GM12878 (cell line): ENCODE measurements around the gene PHACTR1. TPM values are rescaled to one million over a fixed set of nuclear protein-coding genes. Genes with fewer than 3 reads are reported as not detected.

Source experiments
- ATAC-seq: fragments of 200-7000 bp; cut with Tn5 transposase; 3 replicates; pipeline ENCODE4 v1.9.1; 2020; ENCODE audit warnings: mild to moderate bottlenecking, moderate library complexity
- BruUV-seq: library from RNA; stranded (reverse); fragments of 400-500 nt; replicated peaks from 2 replicates; lab custom pipeline; 2021; lab: Mats Ljungman, UMichigan
- CTCF ChIA-PET: fragments of 300-600 bp; sonication (Branson Sonifier 250); formaldehyde crosslinking; extraction: SDS; loops from one replicate; lab custom pipeline; 2021; ENCODE audit warnings: inconsistent platforms; lab: Yijun Ruan, JAX
- POLR2A ChIA-PET: fragments of 350-600 bp; formaldehyde crosslinking; extraction: SDS; loops from one replicate; lab custom pipeline; 2021; ENCODE audit warnings: inconsistent platforms; lab: Charles Lee
- RAD21 ChIA-PET: fragments of 300-600 bp; sonication (Branson Sonifier 250); formaldehyde crosslinking; loops from one replicate; lab custom pipeline; 2023; ENCODE audit warnings: antibody characterized with exemption; ENCODE audit not compliant: unreplicated experiment; lab: Charles Lee
- SMC1A ChIA-PET: fragments of 300-600 bp; sonication (Branson Sonifier 250); formaldehyde crosslinking; loops from one replicate; lab custom pipeline; 2023; ENCODE audit not compliant: unreplicated experiment, uncharacterized antibody; lab: Charles Lee
- DNase-seq: peaks from one replicate; pipeline ENCODE4 v3.0.0-alpha.2; 2011; ENCODE audit warnings: low read depth, low spot score
- FAIRE-seq: peaks from 3 replicates; lab custom pipeline; 2011; peaks lifted over from hg19 to GRCh38; lab: Jason Lieb, UNC
- H2AFZ ChIP-seq: 2 replicates; pipeline ENCODE4 v1.6.0; 2011; ENCODE audit warnings: low read depth, low read length, control low read depth; ENCODE audit not compliant: control insufficient read depth
- H3K27ac ChIP-seq: 2 replicates; pipeline ENCODE4 v1.5.1; 2011; ENCODE audit warnings: control low read depth; ENCODE audit not compliant: control insufficient read depth, insufficient read depth
- H3K27me3 ChIP-seq, 2 experiments: replicated peaks in 1 of 2; 2 replicates each; pipeline versions ENCODE4 v1.6.0 to v1.6.1; 2011; ENCODE audit warnings: low read length in 1 of 2; ENCODE audit not compliant: control insufficient read depth in 2 of 2, insufficient read depth in 2 of 2
- H3K36me3 ChIP-seq, 2 experiments: 2 replicates each; pipeline ENCODE4 v1.5.1; 2011; ENCODE audit warnings: low read length in 1 of 2; ENCODE audit not compliant: control insufficient read depth in 2 of 2, insufficient read depth in 2 of 2
- H3K4me1 ChIP-seq: 2 replicates; pipeline ENCODE4 v1.6.1; 2011; ENCODE audit warnings: mild to moderate bottlenecking, low read length, moderate library complexity, mixed read lengths; ENCODE audit not compliant: control insufficient read depth, insufficient read depth
- H3K4me2 ChIP-seq: 2 replicates; pipeline ENCODE4 v1.6.0; 2011; ENCODE audit warnings: control low read depth; ENCODE audit not compliant: control insufficient read depth, insufficient read depth
- H3K4me3 ChIP-seq: fragments of 200-600 bp; sonication (generic); 2 replicates; pipeline ENCODE4 v1.5.1; 2016
- H3K79me2 ChIP-seq: 2 replicates; pipeline ENCODE4 v1.6.0; 2011; ENCODE audit warnings: low read length; ENCODE audit not compliant: control insufficient read depth, insufficient read depth
- H3K9ac ChIP-seq: 2 replicates; pipeline ENCODE4 v1.8.0; 2011; ENCODE audit warnings: low read length, control low read depth, mixed read lengths; ENCODE audit not compliant: control insufficient read depth, insufficient read depth
- H3K9me3 ChIP-seq: replicated peaks from 3 replicates; pipeline ENCODE4 v1.5.1; 2011; ENCODE audit warnings: mild to moderate bottlenecking, low read length; ENCODE audit not compliant: control insufficient read depth, insufficient read depth
- H4K20me1 ChIP-seq: 2 replicates; pipeline ENCODE4 v1.6.0; 2011; ENCODE audit not compliant: control insufficient read depth, insufficient read depth
- ATF2 ChIP-seq: IDR thresholded peaks from 2 replicates; pipeline ENCODE4 v1.6.1; 2012; ENCODE audit warnings: low read length, inconsistent platforms
- BACH1 ChIP-seq: fragments of 450-650 bp; IDR thresholded peaks from 2 replicates; pipeline ENCODE4 v1.6.1; 2017; ENCODE audit warnings: mild to moderate bottlenecking, borderline replicate concordance
- BCL11A ChIP-seq: IDR thresholded peaks from 2 replicates; pipeline ENCODE4 v1.6.1; 2011; ENCODE audit warnings: low read depth, low read length
- CBX3 ChIP-seq: fragments of 200-600 bp; sonication (generic); IDR thresholded peaks from 2 replicates; pipeline ENCODE4 v1.6.1; 2016; ENCODE audit warnings: low read depth, borderline replicate concordance
- EP300 ChIP-seq, 2 experiments: fragments of 150-350 bp in 1 of 2; IDR thresholded peaks; 2 replicates each; pipeline ENCODE4 v1.6.1; 2011 to 2012; ENCODE audit warnings: low read depth in 2 of 2, low read length in 2 of 2, borderline replicate concordance in 1 of 2, improper control_type of control experiment in 1 of 2, inconsistent platforms in 1 of 2; ENCODE audit not compliant: control insufficient read depth in 1 of 2
- FOXM1 ChIP-seq: IDR thresholded peaks from 2 replicates; pipeline ENCODE4 v1.6.1; 2012; ENCODE audit warnings: low read depth, mild to moderate bottlenecking, inconsistent platforms, low read length, moderate library complexity
- IKZF1 ChIP-seq: fragments of 450-650 bp; conservative IDR thresholded peaks from 2 replicates; pipeline ENCODE4 v1.6.1; 2017; ENCODE audit warnings: antibody characterized with exemption, mild to moderate bottlenecking
- NR2C2 ChIP-seq: IDR thresholded peaks from 2 replicates; pipeline ENCODE4 v1.6.1; 2011; ENCODE audit warnings: borderline replicate concordance, low read depth; ENCODE audit not compliant: control insufficient read depth, insufficient read length
- PML ChIP-seq: IDR thresholded peaks from 2 replicates; pipeline ENCODE4 v1.6.1; 2012; ENCODE audit warnings: low read length, inconsistent platforms
- RCOR1 ChIP-seq: conservative IDR thresholded peaks from 2 replicates; pipeline ENCODE4 v1.6.1; 2012; ENCODE audit warnings: low read depth, low read length, improper control_type of control experiment
- SMAD1 ChIP-seq: fragments of 450-650 bp; IDR thresholded peaks from 2 replicates; pipeline ENCODE4 v1.6.1; 2018; ENCODE audit warnings: mild to moderate bottlenecking, low read depth; ENCODE audit not compliant: partially characterized antibody
- SMC3 ChIP-seq: IDR thresholded peaks from 2 replicates; pipeline ENCODE4 v1.6.1; 2011; ENCODE audit warnings: low read length, improper control_type of control experiment, borderline replicate concordance
- SREBF1 ChIP-seq: IDR thresholded peaks from 2 replicates; pipeline ENCODE4 v1.6.1; 2012; ENCODE audit warnings: mild to moderate bottlenecking, low read length
- TAF1 ChIP-seq: IDR thresholded peaks from 2 replicates; pipeline ENCODE4 v1.6.1; 2011; ENCODE audit warnings: mild to moderate bottlenecking, low read depth, low read length, borderline replicate concordance
- ZNF274 ChIP-seq: IDR thresholded peaks from one replicate; pipeline ENCODE4 v1.8.0; 2011; ENCODE audit not compliant: insufficient read length, insufficient read depth
- WGBS: methylation state at CpG from one replicate; pipeline ENCODE4 v1.1.6; 2016; ENCODE audit warnings: low lambda C conversion rate; ENCODE audit not compliant: insufficient replicate concordance, insufficient coverage; ENCODE audit errors: missing lambda C conversion rate; 5-methylcytosine and 5-hydroxymethylcytosine counted together
- in situ Hi-C: fragments of 300-500 bp; cut with MboI; formaldehyde crosslinking; loops from 9 replicates; pipeline ENCODE4 v1.14.3; 2018; ENCODE audit warnings: mixed read lengths
- intact Hi-C: fragments of 100-400 bp; cut with micrococcal nuclease; formaldehyde crosslinking; loops from one replicate; pipeline ENCODE4 v1.14.2; 2022; ENCODE audit not compliant: unreplicated experiment
- polyA plus RNA-seq, 11 experiments: library from polyadenylated mRNA; depleted of rRNA in 4 of 11; unstranded in 6 of 11; stranded (reverse) in 5 of 11; fragments of >200 nt; fragmentation: Nextera tagmentation in 4 of 11; fragmentation: Illumina TruSeq in 1 of 11; extraction: Ambion mirVana in 4 of 11; extraction: Trizol in 1 of 11; gene quantifications; 1 replicate in 1 of 11; 2 replicates in 10 of 11; pipeline versions ENCODE4 v1.2.1 to v1.2.3, GENCODE V29; 2011 to 2016; ENCODE audit warnings: inconsistent platforms in 2 of 11, missing spikeins in 2 of 11, low read depth in 1 of 11
- total RNA-seq, 4 experiments: library from RNA; depleted of rRNA in 3 of 4; stranded (reverse); fragments of >200 nt in 3 of 4; fragmentation: Illumina TruSeq in 1 of 4; extraction: Trizol in 1 of 4; gene quantifications; 2 replicates each; pipeline versions ENCODE4 v1.2.1 to v1.2.3, GENCODE V29; 2013 to 2021

Gene PHACTR1
- total and polyA plus RNA-seq, 10 of the 15 experiments (the other 5 are each of a cell fraction or from before 2014, with no cell fraction given): 34.2 to 94.6 (median 62.3) TPM

- in situ Hi-C loops: no loop called here
- intact Hi-C loops: loop anchor here (10.0 kb wide), 1 partner anchor 267 kb away; no protein-coding TSS in a partner anchor
- POLR2A ChIA-PET: no interaction called here
- TF ChIP-seq FOXM1 (no peak), SMAD1 (no peak), PML (no peak), BCL11A (no peak), BACH1 (no peak), TAF1 (no peak), EP300 (IDR thresholded peaks at IDR 0.05; ENCODE audit: borderline replicate concordance in 1 of 2, control insufficient read depth in 1 of 2, low read depth in 2 of 2, low read length in 2 of 2) (no peak), ATF2 (no peak), CBX3 (no peak), ZNF274 (no peak), SMC3 (no peak), IKZF1 (no peak), NR2C2 (no peak), RCOR1 (no peak), SREBF1 (no peak)
- TF ChIP-seq, all 136 proteins: peak for 0
- CTCF ChIA-PET: no interaction called here
- Histone ChIP-seq H4K20me1 (no peaks in the 10 kb centered on the region), H3K79me2 (no peaks in the 10 kb centered on the region), H3K4me2 (no peak overlapping the region), H3K4me1 (no peaks in the 10 kb centered on the region), H3K27ac (no peak overlapping the region), H3K9me3 (no peaks in the 10 kb centered on the region), H3K36me3 (no peaks in the 10 kb centered on the region), H3K27me3 (peaks cover 2 to 3% of the 10 kb centered on the region in 2 experiments; a peak in 2 of 4 replicates), H3K4me3 (no peak overlapping the region), H2AFZ (no peak overlapping the region), H3K9ac (no peak overlapping the region)
- SMC1A ChIA-PET: no interaction called here
- RAD21 ChIA-PET: no interaction called here
- FAIRE-seq: no peak
- ATAC-seq: no peak
- 20% methylated on average over 8 of the region's 8 CpGs for WGBS
- no peak for DNase-seq
- BruUV-seq: no TSS peak
Observed at GRCh38 chr6:13181393-13181792, 464.8 kb downstream of the PHACTR1 start.
